ENCODE data around the gene RNGTT. TPM values are rescaled to one million over a fixed set of nuclear protein-coding genes. Genes with fewer than 3 reads are reported as not detected.

The RNGTT gene
- total RNA-seq, 3 donors from 2014 or later, result 8.4 to 11.6 (median 9.4) TPM

GRCh38 chr6:89008001-89008814 is 44.8 kb upstream of the RNGTT start:
- ATAC-seq (peak; percentile 31), DNase-seq (no peak)
- no peaks in the 10 kb centered on the region for H3K36me3 ChIP-seq (ENCODE audit: low read depth)
- no peaks in the 10 kb centered on the region for H3K4me1 ChIP-seq (ENCODE audit: low read depth)
- intact Hi-C loops (cut with DNase I, micrococcal nuclease), result no loop called here
- no peak for TF ChIP-seq CTCF (IDR thresholded peaks at IDR 0.05)
- no peaks in the 10 kb centered on the region for H3K9me3 ChIP-seq
- H3K4me3 ChIP-seq, result no peak overlapping the region

GRCh38 chr6:89007209-89008000 is 44.0 kb upstream of the RNGTT start:
- Histone ChIP-seq H3K4me1 (ENCODE audit: low read depth) (no peaks in the 10 kb centered on the region), H3K9me3 (no peaks in the 10 kb centered on the region), H3K36me3 (ENCODE audit: low read depth) (no peaks in the 10 kb centered on the region), H3K4me3 (no peak overlapping the region)
- intact Hi-C loops (cut with DNase I, micrococcal nuclease), result no loop called here
- DNase-seq, result peak in 1 of 3 donors; percentile 28
- no peak for TF ChIP-seq CTCF (IDR thresholded peaks at IDR 0.05)
- no peak for ATAC-seq

GRCh38 chr6:89002523-89002922 is 39.1 kb upstream of the RNGTT start:
- Histone ChIP-seq H3K4me3 (no peak overlapping the region), H3K9me3 (no peaks in the 10 kb centered on the region), H3K4me1 (ENCODE audit: low read depth) (no peaks in the 10 kb centered on the region), H3K36me3 (ENCODE audit: low read depth) (no peaks in the 10 kb centered on the region)
- no peak for TF ChIP-seq CTCF (IDR thresholded peaks at IDR 0.05)
- DNase-seq (no peak), ATAC-seq (no peak)
- intact Hi-C loops (cut with DNase I, micrococcal nuclease), result no loop called here

DNA sequence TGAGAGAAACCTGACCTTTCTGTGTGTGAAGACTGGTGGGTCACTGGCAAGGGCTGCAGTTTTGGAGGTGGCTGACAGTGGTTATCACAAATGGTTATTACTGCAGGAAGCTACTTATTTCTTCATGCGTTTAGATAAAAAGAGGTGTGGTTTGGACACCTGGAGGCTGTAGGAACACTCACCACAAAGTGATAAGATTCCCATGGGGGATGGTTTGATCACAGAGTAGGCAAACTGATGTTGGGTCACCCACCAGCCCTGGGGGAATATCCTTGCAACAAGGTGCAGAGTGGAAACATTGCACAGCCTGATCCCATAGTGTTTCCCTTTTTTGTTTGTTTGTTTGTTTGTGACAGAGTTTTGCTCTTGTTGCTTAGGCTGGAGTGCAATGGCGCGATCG is 33.9 kb upstream of the RNGTT start:
- DNase-seq (no peak), ATAC-seq (no peak)
- H3K4me1 ChIP-seq (ENCODE audit: low read depth), result no peaks in the 10 kb centered on the region
- H3K4me3 ChIP-seq, result no peak overlapping the region
- no peaks in the 10 kb centered on the region for H3K36me3 ChIP-seq (ENCODE audit: low read depth)
- no peak for TF ChIP-seq CTCF (IDR thresholded peaks at IDR 0.05)
- H3K9me3 ChIP-seq, result no peaks in the 10 kb centered on the region
- intact Hi-C loops (cut with DNase I, micrococcal nuclease), result no loop called here

GRCh38 chr6:88992741-88993552 is 29.5 kb upstream of the RNGTT start:
- Histone ChIP-seq H3K4me3 (no peak overlapping the region), H3K36me3 (ENCODE audit: low read depth) (no peaks in the 10 kb centered on the region), H3K9me3 (no peaks in the 10 kb centered on the region), H3K4me1 (ENCODE audit: low read depth) (no peaks in the 10 kb centered on the region)
- no peak for TF ChIP-seq CTCF (IDR thresholded peaks at IDR 0.05)
- intact Hi-C loops (cut with DNase I, micrococcal nuclease), result no loop called here
- ATAC-seq (no peak), DNase-seq (no peak)
